IPS-NIHi7 (cell line): ENCODE measurements around the gene SEC61A2.
"Not testable (repeated sequence)": the region's sequence is repeated elsewhere in the genome, so short reads cannot be mapped to it uniquely, and the experiment has no call there.

ENCODE experiments used
- DNase-seq: peaks from one replicate; pipeline ENCODE4 v3.0.0; 2012; ENCODE audit warnings: mixed read lengths; ENCODE audit errors: extremely low spot score

SEC61A2 gene

DNA sequence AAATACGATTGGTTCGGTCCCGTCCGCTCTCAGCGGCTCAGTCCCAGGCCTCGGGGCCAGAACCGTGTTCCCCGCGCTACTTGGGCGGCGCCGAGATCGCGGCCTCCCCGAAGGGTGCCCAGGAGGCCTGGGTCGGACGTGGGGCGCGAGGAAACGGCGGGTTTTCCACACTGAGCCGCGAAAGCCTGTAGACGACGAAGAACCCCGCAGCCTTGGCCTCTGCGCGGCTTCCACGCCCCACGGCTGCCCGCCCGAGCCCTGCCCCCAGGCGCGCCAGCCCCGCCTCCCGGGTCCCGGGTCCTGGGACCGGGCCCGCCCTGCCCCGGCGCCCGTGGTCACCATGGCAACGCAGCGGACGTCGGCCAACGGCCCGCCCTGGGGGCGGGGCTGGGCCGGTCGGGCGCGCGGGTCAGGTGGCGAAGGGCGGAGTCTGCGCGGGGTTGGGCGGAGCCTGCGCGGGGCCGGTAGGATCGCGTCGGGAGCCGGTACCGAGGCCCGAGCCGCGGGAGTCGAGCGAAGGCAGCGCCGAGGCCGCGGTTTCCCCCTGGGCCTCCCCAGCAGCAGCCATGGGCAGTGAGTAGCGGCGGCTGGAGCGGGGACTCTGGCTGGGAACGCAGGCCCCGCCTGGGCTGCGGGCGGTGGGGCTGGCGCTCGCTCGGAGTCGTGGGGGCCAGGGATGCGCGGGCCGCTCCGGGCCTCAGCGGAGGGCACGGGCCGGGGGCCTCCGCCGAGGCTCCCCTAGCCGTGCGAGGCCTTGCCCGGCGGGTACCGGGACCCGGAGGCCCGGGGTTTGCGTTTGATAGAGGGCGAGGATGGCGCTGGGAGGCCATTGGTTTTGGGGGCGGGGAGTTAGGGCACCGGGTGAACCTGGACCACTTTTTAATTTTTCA is at the start of gene SEC61A2:
SEC61A2 (plus strand) TSS at position 456 of the 890 bp plus-strand sequence; CDS start at position 567, 111 bp downstream.
- DNase-seq: peak; percentile 100

DNA sequence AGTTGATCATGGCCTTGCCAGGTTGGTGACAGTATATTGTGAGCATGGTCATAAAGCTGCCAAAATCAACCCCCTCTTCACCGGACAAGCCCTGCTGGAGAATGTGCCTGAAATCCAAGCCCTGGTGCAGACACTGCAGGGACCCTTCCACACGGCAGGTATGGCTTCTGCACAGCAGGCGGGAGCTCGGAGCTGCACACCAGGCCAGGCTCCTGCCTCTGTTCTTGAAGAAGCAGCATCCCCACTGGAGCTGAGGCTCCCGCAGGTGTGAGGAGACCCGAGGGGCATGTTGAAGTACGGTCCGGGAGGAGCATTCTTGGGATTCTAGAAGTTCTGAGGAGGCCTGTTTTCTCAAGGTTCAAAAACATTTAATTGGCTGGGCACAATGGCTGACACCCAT is 48.0 kb upstream of the SEC61A2 start:
- DNase-seq: no peak

DNA sequence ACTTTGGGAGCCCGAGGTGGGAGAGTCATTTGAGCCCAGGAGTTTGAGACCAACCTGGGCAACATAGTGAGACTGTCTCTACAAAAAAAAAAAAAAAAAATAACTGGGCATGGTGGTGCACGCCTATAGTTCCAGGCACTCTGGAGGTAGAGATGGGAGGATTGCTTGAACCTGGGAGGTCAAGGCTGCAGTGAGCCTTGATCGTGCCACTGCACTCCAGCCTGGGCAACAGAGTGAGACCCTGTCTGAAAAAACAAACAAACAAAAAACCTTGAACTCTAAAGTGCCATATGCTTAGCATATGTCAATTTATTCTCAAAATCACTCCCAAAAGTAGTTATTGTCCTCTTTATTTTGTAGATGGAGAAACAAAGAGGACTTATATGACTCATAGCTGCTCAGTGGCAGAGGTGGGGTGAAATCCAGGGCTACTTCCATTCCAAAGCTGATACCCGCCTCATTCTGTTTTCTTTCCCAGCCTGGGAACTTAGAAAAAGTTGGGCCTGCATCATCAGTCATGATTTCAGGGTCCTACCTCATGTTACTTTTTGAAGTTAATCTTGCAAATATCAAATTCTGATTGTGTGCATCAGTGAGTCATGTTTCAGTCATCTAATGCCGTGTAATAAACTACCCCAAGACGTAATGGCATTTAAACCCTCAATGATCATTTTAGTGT is 47.5 kb upstream of the SEC61A2 start:
- no peak for DNase-seq

DNA sequence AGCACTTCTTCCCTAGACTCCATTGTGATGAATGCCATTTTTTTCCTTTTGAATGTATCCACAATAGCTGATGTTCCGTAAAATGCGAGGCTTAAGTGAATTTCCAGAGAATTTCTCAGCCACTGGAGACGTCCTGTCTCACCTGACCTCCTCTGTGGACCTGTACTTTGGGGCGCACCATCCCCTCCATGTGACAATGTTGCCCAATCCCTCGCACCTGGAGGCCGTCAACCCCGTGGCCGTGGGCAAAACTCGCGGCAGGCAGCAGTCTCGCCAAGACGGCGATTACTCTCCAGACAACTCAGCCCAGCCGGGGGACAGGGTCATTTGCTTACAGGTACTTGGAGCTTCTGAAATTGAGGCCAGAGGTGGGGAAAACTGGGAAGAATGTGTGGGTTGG is 40.6 kb upstream of the SEC61A2 start:
- DNase-seq: no peak

DNA sequence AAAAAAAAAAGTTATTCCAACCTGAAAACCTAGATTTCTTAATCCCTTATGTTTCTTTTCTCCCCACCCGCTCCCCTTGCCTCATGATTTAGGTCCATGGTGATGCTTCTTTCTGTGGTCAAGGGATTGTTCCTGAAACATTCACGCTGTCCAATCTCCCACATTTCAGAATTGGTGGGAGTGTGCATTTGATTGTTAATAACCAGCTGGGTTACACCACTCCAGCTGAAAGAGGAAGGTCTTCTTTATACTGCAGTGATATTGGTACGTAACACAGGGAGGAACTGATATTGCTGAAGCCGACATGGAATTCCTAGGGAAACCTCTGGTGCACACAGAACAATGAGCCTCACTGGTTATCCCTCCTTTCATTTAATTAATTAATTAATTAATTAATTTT is 38.1 kb upstream of the SEC61A2 start:
- DNase-seq: no peak

DNA sequence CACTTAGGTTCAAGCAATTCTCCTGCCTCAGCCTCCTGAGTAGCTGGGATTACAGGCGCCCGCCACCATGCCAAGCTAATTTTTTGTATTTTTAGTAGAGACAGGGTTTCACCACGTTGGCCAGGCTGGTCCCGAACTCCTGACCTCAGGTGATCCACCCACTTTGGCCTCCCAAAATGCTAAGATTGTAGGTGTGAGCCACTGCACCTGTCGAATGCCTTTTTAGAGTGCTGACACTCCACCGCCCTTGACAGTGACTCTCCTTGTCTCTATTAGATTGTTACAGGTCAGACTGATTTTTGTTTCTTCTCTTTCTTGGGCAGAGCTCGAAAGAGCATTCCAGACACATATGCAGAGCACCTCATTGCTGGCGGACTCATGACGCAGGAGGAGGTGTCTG is 32.1 kb upstream of the SEC61A2 start:
- DNase-seq: not testable (repeated sequence)

DNA sequence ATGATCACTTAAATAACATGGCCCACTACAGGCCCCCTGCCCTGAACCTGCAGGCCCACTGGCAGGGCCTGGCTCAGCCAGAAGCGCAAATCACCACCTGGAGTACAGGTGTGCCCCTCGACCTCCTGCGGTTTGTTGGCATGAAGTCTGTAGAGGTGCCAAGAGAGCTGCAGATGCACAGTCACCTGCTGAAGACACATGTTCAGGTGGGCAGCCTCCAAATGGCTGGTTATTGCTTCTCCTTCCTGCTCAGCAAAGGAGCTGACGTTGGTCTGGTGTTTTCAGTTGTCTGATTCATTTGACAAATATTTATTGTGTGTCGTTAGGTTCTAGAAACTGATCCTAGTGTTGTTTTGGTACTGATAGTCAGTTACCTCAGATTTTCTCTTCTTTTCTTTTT is 31.7 kb upstream of the SEC61A2 start:
- DNase-seq: no peak

DNA sequence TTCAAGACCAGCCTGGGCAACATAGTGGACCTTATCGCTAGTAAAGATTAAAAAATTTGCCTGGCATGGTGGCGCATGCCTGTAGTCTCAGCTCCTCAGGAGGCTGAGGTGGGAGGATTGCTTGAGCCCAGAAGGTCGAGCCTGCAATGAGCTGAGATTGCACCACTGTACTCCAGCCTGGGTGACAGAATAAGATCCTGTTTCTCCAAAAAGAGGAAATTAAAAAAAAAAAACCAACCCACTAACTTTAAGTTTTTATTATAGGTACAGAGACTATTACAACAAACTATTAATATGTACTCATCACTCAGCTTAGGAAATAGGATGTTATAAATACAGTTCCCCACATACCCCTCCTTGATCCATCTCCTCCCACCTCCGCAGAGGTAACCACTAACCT is 30.5 kb upstream of the SEC61A2 start:
- DNase-seq: no peak

DNA sequence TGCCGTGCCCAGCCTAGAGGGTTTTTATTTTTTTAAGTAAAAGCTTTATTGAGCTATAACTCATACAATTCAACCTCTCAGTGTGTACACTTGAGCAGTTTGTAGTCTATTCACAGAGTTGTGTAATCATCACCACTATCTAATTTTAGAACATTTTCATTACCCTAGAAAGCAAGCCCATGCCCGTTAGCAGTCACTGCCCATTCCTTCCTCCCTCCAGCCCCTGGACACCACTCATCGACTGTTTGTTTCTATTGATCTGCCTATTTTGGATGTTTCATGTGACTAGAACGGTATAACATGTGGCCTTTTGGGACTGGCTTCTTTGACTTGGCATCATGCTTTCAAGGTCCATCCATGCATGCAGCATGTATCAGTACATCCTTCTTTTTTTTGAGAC is 25.7 kb upstream of the SEC61A2 start:
- DNase-seq: no peak

DNA sequence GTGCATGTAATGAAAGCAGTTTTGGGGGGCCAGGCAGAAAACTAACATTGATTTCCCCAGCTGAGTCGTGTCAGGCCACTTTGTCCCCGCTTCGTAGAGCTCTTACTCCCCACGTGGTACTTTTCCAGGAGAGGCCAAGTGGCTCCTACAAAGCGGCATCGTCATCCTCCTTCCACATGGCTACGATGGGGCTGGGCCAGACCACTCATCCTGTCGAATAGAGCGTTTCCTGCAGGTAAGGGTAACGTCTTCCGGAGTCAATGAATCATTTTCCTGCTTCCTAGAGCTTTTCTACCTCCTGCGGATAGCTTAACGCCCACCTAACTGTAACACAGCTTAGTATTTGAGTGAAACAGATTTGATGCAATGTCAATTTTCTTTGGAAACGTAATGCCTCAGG is 21.7 kb upstream of the SEC61A2 start:
- DNase-seq: no peak

DNA sequence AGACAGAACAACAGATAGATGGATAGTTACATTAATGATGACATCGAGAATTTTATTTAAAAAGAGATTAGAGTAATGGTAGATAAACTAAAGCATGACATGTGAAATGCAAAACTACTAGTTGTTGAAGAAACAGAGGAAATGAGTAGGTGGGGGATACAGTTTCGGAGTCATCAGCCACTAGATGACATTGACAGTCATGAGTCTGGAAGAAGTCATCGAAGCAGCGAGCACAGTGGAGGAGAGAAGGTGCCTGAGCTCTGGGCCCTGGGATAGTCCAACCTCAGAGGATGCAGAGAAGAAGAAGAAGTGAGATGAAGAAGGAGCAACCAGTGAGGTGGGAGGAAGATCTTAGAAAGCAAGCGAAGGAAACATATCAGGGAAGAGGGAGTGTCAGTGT is 20.2 kb upstream of the SEC61A2 start:
- DNase-seq: no peak

DNA sequence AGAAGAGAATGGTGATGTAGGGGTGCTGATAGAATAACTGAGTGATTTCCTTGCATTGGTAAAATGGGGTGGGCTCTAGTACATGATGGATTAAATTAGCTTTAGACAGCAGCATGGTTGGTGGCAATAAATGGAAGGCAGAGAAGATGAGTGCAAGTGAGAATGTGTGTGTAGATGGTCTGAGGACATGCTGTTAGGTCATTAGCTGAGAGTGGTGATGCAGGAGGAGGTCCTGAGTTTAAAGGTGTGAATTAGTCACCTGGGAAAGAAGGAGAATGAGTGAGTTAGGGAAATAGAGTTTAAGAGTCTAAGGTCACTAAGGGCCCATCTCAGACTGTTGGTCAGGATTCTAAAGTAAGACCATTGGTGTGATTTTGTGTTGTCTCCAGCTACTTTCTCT is 17.9 kb upstream of the SEC61A2 start:
- no peak for DNase-seq

DNA sequence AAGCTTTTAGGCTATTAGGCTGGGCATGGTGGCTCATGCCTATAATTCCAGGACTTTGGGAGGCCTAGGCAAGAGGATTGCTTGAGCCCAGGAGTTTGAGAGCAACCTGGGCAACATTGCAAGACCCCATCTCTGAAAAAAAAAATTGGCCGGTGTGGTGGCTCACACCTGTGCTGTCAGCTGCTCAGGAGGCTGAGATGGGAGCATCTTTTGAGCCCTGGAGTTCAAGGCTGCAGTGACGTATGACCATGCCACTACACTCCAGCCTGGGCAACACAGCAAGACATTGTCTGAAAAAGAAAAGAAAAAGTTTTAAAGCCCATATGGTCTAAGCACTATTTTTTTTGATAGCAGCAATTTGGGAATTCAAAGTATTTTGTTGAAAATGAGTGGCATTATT is 15.8 kb upstream of the SEC61A2 start:
- DNase-seq: no peak

DNA sequence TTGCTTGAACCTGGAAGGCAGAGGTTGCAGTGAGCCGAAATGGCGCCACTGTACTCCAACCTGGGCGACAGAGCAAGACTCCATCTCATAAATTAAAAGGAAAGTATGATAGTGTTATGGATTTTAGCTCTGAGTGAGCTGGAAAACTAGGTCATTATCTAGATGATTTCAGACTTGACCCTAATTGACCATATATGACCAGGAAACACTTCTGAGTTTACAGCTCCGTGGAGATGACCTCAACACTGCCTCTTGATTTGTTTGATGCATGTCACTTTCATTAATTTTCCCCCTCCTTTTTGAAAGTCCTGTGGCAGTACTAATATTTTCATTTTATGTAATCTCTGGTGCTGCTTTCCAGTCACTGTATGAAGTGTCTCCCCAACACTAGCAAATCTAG is 7.8 kb upstream of the SEC61A2 start:
- no peak for DNase-seq

DNA sequence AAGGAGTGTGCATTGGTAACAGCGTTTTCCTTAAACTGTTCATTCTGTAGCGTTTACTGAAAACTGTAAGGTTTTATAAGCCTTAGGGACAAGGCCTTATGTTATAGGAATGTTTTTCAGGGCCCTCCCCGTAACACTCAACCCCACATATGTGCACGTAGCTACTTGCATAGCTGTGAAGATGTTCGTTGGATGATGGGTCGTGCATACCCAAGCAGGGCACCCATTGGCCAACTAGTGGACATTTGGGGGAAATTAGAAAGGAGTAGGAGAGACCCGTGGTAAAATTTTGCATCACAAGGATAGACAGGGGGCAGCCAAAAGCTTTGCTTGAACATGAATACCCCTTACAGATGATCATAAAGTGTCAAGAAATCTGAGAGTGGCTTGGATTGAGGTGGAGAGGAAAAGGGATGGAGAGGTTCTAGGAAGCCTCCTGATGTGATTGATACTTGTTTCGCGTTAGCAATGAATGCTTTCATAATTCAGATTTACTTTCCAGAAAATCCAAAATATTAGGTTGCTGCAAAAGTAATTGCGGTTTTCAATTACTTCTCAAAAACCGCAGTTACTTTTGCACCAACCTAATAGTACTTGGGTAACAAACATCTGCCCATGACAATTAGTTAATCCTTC is 878 bp downstream of the SEC61A2 start:
- peak; percentile 60 for DNase-seq

DNA sequence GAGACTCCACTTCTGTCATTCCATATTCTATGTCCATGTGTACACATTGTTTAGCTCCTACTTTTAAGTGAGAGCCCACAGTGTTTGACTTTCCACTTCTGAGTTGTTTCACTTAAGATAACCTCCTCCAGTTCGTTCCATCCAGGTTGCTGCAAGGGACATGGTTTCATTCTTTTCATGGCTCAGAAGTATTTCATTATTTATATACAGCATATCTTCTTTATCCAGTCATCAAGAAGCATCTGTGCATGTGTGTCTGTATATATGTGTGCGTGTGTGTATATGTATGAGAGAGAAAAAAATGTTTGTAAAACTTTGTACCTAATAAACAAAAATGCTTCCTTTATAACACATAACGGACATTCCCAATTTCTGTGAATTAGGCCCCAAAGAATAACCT is 6.2 kb downstream of the SEC61A2 start:
- DNase-seq: no peak

DNA sequence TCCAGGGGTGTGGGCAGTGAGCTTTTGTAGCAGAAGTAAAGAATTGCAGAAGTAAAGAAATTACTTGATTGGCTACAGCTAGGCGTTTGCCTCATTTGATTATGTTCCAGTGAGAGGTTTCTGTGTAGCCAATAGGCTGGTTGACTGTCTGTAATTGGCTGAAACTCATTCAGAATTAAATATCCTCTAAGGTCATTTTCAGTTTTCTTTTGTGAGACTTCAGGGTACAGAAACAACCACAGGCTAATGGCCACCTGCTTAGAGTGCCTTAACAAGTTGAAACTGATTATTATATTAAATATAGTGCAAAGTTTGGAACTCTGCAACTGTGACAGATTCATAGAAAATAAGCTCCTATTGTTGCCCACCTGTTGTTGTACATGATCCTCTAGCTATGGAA is 10.6 kb downstream of the SEC61A2 start:
- DNase-seq: no peak

DNA sequence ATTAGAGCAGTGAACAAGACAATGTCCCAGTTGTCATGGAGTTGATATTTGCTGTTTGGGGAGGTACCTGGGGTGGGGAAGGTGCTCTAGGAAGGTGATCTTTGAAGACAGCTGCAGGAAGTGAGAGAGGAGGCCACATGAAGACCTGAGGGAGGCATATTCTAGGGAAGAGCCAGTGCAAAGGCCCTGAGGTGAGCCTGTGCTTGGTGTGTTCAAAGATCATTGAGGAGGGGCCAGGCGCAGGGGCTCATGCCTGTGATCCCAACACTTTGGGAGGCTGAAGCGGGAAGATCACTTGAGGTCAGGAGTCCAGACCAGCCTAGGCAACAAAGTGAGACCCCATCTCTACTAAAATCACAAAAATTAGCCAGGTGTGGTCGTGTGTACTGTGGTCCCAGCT is 15.1 kb downstream of the SEC61A2 start:
- DNase-seq: no peak

DNA sequence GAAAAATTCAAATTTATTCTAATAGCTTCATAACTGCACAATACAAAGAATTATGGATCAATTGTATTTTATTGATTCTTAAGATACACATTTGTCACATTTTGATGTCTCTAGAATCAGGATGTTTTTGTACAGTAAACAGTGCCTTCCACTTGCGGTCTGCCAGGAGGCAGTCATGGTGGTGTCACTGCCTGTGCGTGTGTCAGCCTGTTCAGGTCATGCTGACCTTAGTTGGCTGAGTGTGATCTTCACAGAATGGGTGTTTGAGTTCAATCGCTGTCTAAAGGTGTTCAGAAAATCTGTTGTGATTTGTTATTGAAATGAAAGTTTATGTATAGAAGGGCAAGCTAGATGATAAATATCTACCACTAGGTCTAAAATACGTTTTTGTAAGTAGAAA is 20.7 kb downstream of the SEC61A2 start:
- no peak for DNase-seq

DNA sequence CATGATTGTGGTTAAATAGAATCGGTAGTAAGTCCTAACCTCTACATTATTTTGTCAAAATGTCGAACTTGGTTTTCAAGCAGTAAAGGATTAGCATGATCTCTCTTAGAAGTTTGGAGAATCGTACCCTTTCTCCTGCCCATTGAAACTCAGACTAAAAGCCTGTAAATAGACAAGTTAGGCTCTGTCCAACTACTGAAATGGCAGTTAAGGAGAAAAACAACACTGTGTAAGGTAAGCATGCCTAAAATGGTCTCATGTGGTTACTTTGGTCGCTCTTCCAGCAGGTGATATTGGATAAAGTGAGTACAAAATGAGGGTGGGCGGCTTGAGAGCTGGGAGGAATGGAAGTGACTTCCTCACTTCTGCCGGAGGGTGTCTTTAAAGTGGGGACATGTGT is 25.0 kb downstream of the SEC61A2 start:
- DNase-seq: no peak

DNA sequence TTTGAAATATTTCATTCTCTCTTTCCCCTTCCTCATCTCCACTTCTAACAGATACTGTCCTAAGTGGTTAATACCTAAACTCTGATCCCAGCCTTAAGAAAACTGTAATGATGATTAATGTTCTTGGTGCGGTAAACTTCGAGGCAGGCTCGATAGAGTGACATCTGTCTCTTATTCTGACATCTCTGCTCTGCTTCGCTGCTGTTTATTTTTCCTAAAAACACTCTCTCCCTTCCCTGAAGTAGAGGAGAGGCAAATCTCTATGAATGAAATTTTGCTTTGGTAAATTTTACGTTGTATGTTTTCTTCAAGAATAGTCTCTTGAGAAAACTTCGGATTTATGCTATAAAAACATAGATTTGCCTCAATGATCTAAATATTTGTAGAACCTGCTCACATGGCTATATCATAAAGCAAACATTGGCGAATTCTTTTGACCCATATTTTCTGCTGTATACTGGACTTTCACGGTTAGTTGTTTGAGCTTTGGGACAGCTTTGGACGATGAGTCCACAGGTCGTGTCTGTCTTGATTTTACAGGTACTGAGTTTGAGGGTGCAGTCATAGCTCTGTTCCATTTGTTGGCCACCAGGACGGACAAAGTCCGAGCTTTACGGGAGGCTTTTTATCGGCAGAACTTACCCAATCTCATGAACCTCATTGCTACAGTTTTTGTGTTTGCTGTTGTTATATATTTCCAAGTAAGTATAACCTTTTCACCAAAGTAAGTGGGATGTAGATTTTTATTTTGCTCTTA is 27.1 kb downstream of the SEC61A2 start:
- no peak for DNase-seq

DNA sequence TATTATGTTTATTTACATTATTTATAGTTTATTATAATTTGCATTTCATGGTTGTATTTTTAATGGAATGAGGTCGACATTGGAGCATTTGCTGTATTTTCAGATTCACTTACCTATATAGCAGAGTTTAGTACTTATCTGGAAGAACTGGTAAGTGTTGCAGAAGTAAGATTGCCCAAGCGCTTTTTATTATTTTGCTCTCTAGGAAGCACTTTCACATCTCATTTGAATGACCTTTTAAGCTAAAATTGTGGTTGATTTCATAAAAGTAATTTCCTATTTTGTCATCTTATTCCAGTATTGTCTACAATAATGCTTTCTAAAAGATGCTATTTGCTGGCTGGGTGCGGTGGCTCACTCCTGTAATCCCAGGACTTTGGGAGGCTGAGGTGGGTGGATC is 28.6 kb downstream of the SEC61A2 start:
- no peak for DNase-seq
